Esophagus mucosa (tissue), 1 donor: Measurements from ENCODE around the gene TBC1D24. TPM values are rescaled to one million over a fixed set of nuclear protein-coding genes. Genes with fewer than 3 reads are reported as not detected.
"Not testable (repeated sequence)": the region's sequence is repeated elsewhere in the genome, so short reads cannot be mapped to it uniquely, and the experiment has no call there.

ENCODE experiments used
- ATAC-seq: fragments of 200-7000 bp; cut with Tn5 transposase; one replicate; pipeline ENCODE4 v1.9.1; 2020
- total RNA-seq: library from RNA; stranded (reverse); gene quantifications from one replicate; pipeline ENCODE4 v1.2.4, GENCODE V29; 2023
- donor health status: DM: yes; HTN: yes; CAD: no.

Gene TBC1D24
- total RNA-seq, 1 donor from 2014 or later, result 2.0 TPM

- no peak for ATAC-seq
Observed at GRCh38 chr16:2469399-2470233, 5.3 kb upstream of the TBC1D24 start.

GRCh38 chr16:2470234-2470601 is 4.7 kb upstream of the TBC1D24 start:
- no peak for ATAC-seq

- no peak for ATAC-seq
Observed at GRCh38 chr16:2470603-2471015, 4.3 kb upstream of the TBC1D24 start.

GRCh38 chr16:2471016-2471652 is 3.8 kb upstream of the TBC1D24 start, which contains the start of gene NTN3:
Gene NTN3, plus strand, starts transcription at chr16:2471297. Its CDS starts 405 bp downstream, at chr16:2471702.
- ATAC-seq, result no peak

- ATAC-seq, result no peak
Observed at GRCh38 chr16:2471653-2472487, 3.1 kb upstream of the TBC1D24 start.

- no peak for ATAC-seq
Observed at GRCh38 chr16:2472488-2472864, 2.5 kb upstream of the TBC1D24 start.

GRCh38 chr16:2472885-2473445 is 2.0 kb upstream of the TBC1D24 start:
- ATAC-seq, result no peak

GRCh38 chr16:2473446-2473926 is 1.4 kb upstream of the TBC1D24 start:
- ATAC-seq, result no peak

GRCh38 chr16:2473999-2474876 is 689 bp upstream of the TBC1D24 start:
- ATAC-seq, result peak; percentile 54

- no peak for ATAC-seq
Observed at GRCh38 chr16:2475413-2476344, 752 bp downstream of the TBC1D24 start.

- no peak for ATAC-seq
Observed at GRCh38 chr16:2476345-2476720, 1.4 kb downstream of the TBC1D24 start.

GRCh38 chr16:2476741-2477140 is 1.8 kb downstream of the TBC1D24 start:
- no peak for ATAC-seq

GRCh38 chr16:2477327-2477726 is 2.4 kb downstream of the TBC1D24 start:
- no peak for ATAC-seq

GRCh38 chr16:2478279-2478678 is 3.4 kb downstream of the TBC1D24 start:
- ATAC-seq, result no peak

GRCh38 chr16:2479996-2480395 is 5.1 kb downstream of the TBC1D24 start:
- not testable (repeated sequence) for ATAC-seq

- peak; percentile 84 for ATAC-seq
Observed at GRCh38 chr16:2480948-2481347, 6.0 kb downstream of the TBC1D24 start.

- ATAC-seq, result no peak
Observed at GRCh38 chr16:2481676-2482075, 6.7 kb downstream of the TBC1D24 start.

GRCh38 chr16:2482249-2482648 is 7.3 kb downstream of the TBC1D24 start:
- ATAC-seq, result no peak

GRCh38 chr16:2482708-2483534 is 8.0 kb downstream of the TBC1D24 start:
- no peak for ATAC-seq
